Glutamatergic neuron (in vitro differentiated cells): ENCODE results near the gene IFITM10. TPM values are rescaled to one million over a fixed set of nuclear protein-coding genes. Genes with fewer than 3 reads are reported as not detected.

Experiments
- DNase-seq: peaks from one replicate; pipeline ENCODE4 v3.0.0; 2022
- H3K27ac Mint-ChIP-seq: one replicate; pipeline ENCODE4 v1.8.0; 2020; ENCODE audit warnings: mild to moderate bottlenecking, mixed read lengths, inconsistent platforms; ENCODE audit not compliant: unreplicated experiment
- H3K27me3 Mint-ChIP-seq: one replicate; pipeline ENCODE4 v1.8.0; 2020; ENCODE audit warnings: mild to moderate bottlenecking, moderate library complexity, mixed read lengths, inconsistent platforms; ENCODE audit not compliant: unreplicated experiment
- H3K36me3 Mint-ChIP-seq: one replicate; pipeline ENCODE4 v1.8.0; 2020; ENCODE audit warnings: mild to moderate bottlenecking, mixed read lengths, inconsistent platforms; ENCODE audit not compliant: unreplicated experiment
- H3K4me1 Mint-ChIP-seq: one replicate; pipeline ENCODE4 v1.8.0; 2020; ENCODE audit warnings: mild to moderate bottlenecking, low read depth, mixed read lengths, inconsistent platforms; ENCODE audit not compliant: unreplicated experiment
- H3K4me3 Mint-ChIP-seq: one replicate; pipeline ENCODE4 v1.8.0; 2020; ENCODE audit warnings: mild to moderate bottlenecking, mixed read lengths, inconsistent platforms; ENCODE audit not compliant: unreplicated experiment
- H3K9me3 Mint-ChIP-seq: one replicate; pipeline ENCODE4 v1.8.0; 2020; ENCODE audit warnings: mild to moderate bottlenecking, moderate library complexity, mixed read lengths, inconsistent platforms; ENCODE audit not compliant: unreplicated experiment
- CTCF ChIP-seq: fragments of 200-600 bp; sonication (generic); IDR thresholded peaks from one replicate; pipeline ENCODE4 v1.5.0; 2021; ENCODE audit not compliant: partially characterized antibody, unreplicated experiment
- total RNA-seq: library from RNA; stranded (reverse); fragmentation: NEBNext Ultra II Directional; extraction: Animal tissue kit (Norgen Biotek cat#: 25700); gene quantifications from one replicate; pipeline ENCODE4 v1.2.1, GENCODE V29; 2021; ENCODE audit not compliant: unreplicated experiment

Gene IFITM10
- total RNA-seq, 1 donor from 2014 or later, result 5.4 TPM

- Mint-ChIP-seq H3K27me3 (peaks cover 7% of the 10 kb centered on the region), H3K4me1 (peaks cover 21% of the 10 kb centered on the region), H3K36me3 (no peaks in the 10 kb centered on the region), H3K27ac (no peak overlapping the region), H3K4me3 (no peak overlapping the region), H3K9me3 (peaks cover 8% of the 10 kb centered on the region)
- no peak for TF ChIP-seq CTCF
- peak; percentile 11 for DNase-seq
These were observed 33.5 kb upstream of the IFITM10 start for GRCh38 chr11:1783725-1784529.

DNA sequence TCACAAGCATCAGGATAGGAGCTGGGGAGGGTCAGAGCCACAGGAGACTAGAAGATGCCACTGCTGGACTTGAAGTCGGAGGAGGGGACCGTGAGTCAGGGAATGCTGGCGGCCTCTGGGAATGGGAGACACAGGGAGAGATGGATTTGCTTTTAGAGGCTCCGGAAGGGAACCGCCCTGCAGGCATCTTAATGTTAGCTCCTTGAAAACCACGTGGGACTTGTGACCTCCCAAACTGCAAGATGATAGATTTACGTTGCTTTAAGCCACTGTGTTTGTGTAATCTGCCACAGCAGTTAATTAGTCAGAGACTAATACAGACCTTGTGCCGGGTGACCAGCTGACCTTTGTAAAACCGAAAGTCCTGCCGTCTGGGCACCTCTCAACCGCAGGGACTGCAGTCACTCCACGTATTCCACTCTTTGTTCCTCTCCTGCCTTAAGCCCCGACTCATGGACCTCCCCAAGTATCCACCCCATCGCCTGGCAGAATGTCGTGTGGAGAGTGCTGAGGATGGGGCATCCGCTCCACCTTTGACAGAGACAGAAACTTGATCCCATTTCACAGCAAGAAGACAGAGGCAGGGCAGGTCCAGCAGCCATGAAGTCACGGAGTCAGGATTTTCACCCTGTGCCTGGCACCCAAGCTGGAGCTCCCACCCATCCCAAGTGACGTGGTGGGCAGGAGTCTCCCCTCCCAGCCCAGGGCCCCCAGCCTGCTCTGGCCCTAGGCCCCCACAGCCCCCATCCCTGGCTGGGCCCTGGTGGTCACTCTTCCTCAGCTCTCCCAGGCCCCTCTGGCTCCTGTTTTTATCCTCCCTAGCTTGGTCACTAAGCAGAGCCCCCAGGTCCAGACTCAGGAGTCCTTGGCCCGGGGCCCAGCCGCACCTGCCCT is 32.7 kb upstream of the IFITM10 start:
- Mint-ChIP-seq H3K36me3 (no peaks in the 10 kb centered on the region), H3K4me1 (peaks cover 21% of the 10 kb centered on the region), H3K9me3 (peaks cover 8% of the 10 kb centered on the region), H3K27me3 (peaks cover 7% of the 10 kb centered on the region), H3K4me3 (no peak overlapping the region), H3K27ac (peak overlapping the region; percentile 0)
- no peak for TF ChIP-seq CTCF
- peak; percentile 16 for DNase-seq

- H3K27me3 Mint-ChIP-seq, result peaks cover 7% of the 10 kb centered on the region
- H3K27ac Mint-ChIP-seq, result no peak overlapping the region
- H3K9me3 Mint-ChIP-seq, result peaks cover 8% of the 10 kb centered on the region
- H3K36me3 Mint-ChIP-seq, result no peaks in the 10 kb centered on the region
- no peak overlapping the region for H3K4me3 Mint-ChIP-seq
- TF ChIP-seq CTCF, result no peak
- DNase-seq, result peak; percentile 13
- peaks cover 21% of the 10 kb centered on the region for H3K4me1 Mint-ChIP-seq
These were observed 31.7 kb upstream of the IFITM10 start for GRCh38 chr11:1782031-1782590.

GRCh38 chr11:1781593-1781975 is 31.2 kb upstream of the IFITM10 start:
- Mint-ChIP-seq H3K4me3 (no peak overlapping the region), H3K27me3 (peaks cover 10% of the 10 kb centered on the region), H3K9me3 (peaks cover 12% of the 10 kb centered on the region), H3K27ac (no peak overlapping the region), H3K4me1 (peaks cover 21% of the 10 kb centered on the region), H3K36me3 (no peaks in the 10 kb centered on the region)
- TF ChIP-seq CTCF, result no peak
- no peak for DNase-seq
